Nephron progenitor cell (in vitro differentiated cells): ENCODE results near the gene HOXD3.

Source experiments
- DNase-seq: peaks from one replicate; pipeline ENCODE4 v3.0.0; 2021
- H3K27ac Mint-ChIP-seq: 2 replicates; pipeline ENCODE4 v1.8.0; 2021; ENCODE audit warnings: mild to moderate bottlenecking, moderate library complexity, mixed read lengths
- H3K27me3 Mint-ChIP-seq: 2 replicates; pipeline ENCODE4 v1.8.0; 2021; ENCODE audit warnings: mild to moderate bottlenecking, low read depth, mixed read lengths; ENCODE audit not compliant: poor library complexity
- H3K36me3 Mint-ChIP-seq: 2 replicates; pipeline ENCODE4 v1.8.0; 2021; ENCODE audit warnings: low read depth, mixed read lengths
- H3K4me1 Mint-ChIP-seq: 2 replicates; pipeline ENCODE4 v1.8.0; 2021; ENCODE audit warnings: mixed read lengths
- H3K4me3 Mint-ChIP-seq: 2 replicates; pipeline ENCODE4 v1.8.0; 2021; ENCODE audit warnings: mild to moderate bottlenecking, moderate library complexity, mixed read lengths
- H3K9me3 Mint-ChIP-seq: 2 replicates; pipeline ENCODE4 v1.8.0; 2021; ENCODE audit warnings: mild to moderate bottlenecking, moderate library complexity, mixed read lengths
- TF ChIP-seq, protein P1 (sequence below): fragments of 200-600 bp; sonication (generic); IDR thresholded peaks from 2 replicates; pipeline ENCODE4 v1.5.0; 2021; ENCODE audit warnings: antibody characterized with exemption

The HOXD3 gene

GRCh38 chr2:176111309-176111663 lies 45.8 kb upstream of the HOXD3 start:
- Mint-ChIP-seq H3K36me3 (no peaks in the 10 kb centered on the region), H3K27me3 (peaks cover 88% of the 10 kb centered on the region), H3K4me1 (peaks cover 76% of the 10 kb centered on the region), H3K27ac (peak overlapping the region; percentile 68), H3K9me3 (no peaks in the 10 kb centered on the region), H3K4me3 (peak overlapping the region; percentile 86)
- TF ChIP-seq, protein P1, sequence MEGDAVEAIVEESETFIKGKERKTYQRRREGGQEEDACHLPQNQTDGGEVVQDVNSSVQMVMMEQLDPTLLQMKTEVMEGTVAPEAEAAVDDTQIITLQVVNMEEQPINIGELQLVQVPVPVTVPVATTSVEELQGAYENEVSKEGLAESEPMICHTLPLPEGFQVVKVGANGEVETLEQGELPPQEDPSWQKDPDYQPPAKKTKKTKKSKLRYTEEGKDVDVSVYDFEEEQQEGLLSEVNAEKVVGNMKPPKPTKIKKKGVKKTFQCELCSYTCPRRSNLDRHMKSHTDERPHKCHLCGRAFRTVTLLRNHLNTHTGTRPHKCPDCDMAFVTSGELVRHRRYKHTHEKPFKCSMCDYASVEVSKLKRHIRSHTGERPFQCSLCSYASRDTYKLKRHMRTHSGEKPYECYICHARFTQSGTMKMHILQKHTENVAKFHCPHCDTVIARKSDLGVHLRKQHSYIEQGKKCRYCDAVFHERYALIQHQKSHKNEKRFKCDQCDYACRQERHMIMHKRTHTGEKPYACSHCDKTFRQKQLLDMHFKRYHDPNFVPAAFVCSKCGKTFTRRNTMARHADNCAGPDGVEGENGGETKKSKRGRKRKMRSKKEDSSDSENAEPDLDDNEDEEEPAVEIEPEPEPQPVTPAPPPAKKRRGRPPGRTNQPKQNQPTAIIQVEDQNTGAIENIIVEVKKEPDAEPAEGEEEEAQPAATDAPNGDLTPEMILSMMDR = peak; percentile 75
- peak; percentile 83 for DNase-seq

GRCh38 chr2:176111846-176112374 lies 45.2 kb upstream of the HOXD3 start:
- peak overlapping the region; percentile 86 for H3K4me3 Mint-ChIP-seq
- H3K36me3 Mint-ChIP-seq = no peaks in the 10 kb centered on the region
- H3K4me1 Mint-ChIP-seq = peaks cover 80% of the 10 kb centered on the region
- peaks cover 90% of the 10 kb centered on the region for H3K27me3 Mint-ChIP-seq
- peak overlapping the region; percentile 90 for H3K27ac Mint-ChIP-seq
- no peak for DNase-seq
- TF ChIP-seq, protein P1 = no peak
- no peaks in the 10 kb centered on the region for H3K9me3 Mint-ChIP-seq

DNA sequence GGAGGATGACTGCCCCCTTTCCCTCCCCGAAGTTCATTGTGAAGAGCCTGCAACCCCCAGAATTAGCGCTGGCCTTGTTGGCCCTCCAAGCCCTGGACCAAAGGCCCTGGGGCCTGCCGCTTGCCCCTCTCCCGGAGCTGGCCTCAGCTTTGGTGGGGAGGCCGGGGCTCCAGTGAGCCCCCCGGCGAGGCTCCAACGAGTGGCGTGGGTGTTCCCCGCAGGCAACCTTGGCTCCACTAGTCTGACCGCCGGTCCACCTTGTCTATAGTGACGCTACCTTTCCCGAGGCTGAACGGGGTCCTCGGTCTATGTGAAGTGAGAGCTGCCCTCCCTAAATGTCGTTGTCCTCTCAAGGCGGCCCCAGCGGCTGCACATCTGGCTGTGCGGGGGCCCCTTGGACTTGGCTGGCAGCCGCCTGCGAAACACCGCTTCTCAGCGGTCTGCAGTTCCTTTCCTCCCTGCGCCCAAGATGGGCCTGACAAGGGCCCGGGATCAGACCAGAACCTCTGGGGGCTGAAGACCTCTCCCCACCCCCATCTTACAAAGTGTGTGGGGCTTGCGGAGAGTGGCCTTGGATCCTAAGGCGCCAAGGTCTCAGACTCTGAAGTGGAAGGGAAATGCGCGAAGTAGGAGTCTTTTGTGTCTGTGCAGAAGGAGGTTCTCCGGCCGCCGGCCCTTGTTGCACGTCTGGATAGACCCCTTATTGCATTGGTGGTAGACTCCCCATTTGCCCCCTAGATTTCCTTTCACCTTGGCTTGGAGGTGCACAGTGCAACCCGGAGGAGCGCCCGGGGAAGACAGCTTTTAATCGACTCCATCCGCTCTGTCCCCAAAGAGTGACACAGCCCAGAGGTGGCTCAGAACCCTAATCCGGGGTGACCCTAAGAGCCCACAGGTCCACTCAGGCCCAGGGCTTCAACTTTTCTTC lies 44.5 kb upstream of the HOXD3 start:
- H3K4me3 Mint-ChIP-seq = peak overlapping the region; percentile 86
- H3K4me1 Mint-ChIP-seq = peaks cover 87% of the 10 kb centered on the region
- TF ChIP-seq, protein P1 = no peak
- no peaks in the 10 kb centered on the region for H3K36me3 Mint-ChIP-seq
- no peaks in the 10 kb centered on the region for H3K9me3 Mint-ChIP-seq
- peak overlapping the region; percentile 75 for H3K27ac Mint-ChIP-seq
- no peak for DNase-seq
- H3K27me3 Mint-ChIP-seq = peaks cover 91% of the 10 kb centered on the region

DNA sequence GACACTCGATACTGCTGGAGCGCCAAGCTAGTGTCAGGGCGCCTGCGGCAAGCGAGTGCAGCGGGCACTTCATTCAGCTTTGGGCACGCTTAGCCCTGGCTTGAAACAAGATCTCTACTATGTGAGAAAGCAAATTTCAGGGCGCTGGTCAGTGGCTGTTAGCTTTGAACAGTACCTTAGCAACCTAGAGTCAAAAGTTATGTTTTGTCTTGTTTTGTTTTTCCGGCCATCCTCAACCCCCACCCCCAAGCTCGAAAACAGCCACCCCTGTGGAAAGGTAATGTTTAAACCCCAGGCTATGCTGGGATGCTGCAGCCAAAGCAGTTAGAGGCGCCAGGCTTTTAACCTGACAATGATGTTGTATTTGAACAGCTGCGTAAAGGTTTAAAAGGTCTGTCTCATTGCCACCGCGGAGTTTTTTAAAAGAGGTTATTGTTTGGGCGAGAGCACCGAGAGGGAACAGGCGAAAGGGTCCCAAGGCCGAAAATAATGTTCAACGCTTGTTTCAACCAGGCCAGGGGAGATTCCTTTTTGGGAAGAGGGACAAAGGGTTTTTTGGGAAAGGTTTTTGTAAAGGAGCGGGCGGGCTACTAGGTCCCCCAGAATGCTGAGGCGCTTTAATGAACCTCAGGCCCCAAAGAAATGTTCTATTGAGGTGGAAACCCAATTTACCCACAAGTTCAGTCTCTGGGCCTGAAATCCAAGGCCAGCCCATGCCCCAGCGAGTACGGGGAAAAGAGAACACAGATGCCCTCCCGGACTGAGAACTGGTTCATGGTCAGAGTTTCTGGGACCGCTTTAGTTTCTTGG lies 42.8 kb upstream of the HOXD3 start:
- no peak for DNase-seq
- Mint-ChIP-seq H3K36me3 (no peaks in the 10 kb centered on the region), H3K4me1 (peaks cover 95% of the 10 kb centered on the region), H3K4me3 (peak overlapping the region; percentile 86), H3K27me3 (peaks cover 90% of the 10 kb centered on the region), H3K27ac (peak overlapping the region; percentile 91), H3K9me3 (no peaks in the 10 kb centered on the region)
- TF ChIP-seq, protein P1 = no peak

GRCh38 chr2:176114930-176115625 lies 42.0 kb upstream of the HOXD3 start:
- Mint-ChIP-seq H3K27me3 (peaks cover 82% of the 10 kb centered on the region), H3K9me3 (no peaks in the 10 kb centered on the region), H3K36me3 (no peaks in the 10 kb centered on the region), H3K4me3 (peak overlapping the region; percentile 86), H3K4me1 (peaks cover 95% of the 10 kb centered on the region), H3K27ac (peak overlapping the region; percentile 88)
- DNase-seq = peak; percentile 30
- TF ChIP-seq, protein P1 = no peak
